ENCODE results near the gene BAZ2B.

Gene BAZ2B

GRCh38 chr2:159531475-159531874 is 84.9 kb downstream of the BAZ2B start:
- DNase-seq = no peak

GRCh38 chr2:159526433-159526832 is 89.9 kb downstream of the BAZ2B start:
- no peak for DNase-seq

- no peak for DNase-seq
Observed at GRCh38 chr2:159525012-159525411, 91.3 kb downstream of the BAZ2B start.

DNA sequence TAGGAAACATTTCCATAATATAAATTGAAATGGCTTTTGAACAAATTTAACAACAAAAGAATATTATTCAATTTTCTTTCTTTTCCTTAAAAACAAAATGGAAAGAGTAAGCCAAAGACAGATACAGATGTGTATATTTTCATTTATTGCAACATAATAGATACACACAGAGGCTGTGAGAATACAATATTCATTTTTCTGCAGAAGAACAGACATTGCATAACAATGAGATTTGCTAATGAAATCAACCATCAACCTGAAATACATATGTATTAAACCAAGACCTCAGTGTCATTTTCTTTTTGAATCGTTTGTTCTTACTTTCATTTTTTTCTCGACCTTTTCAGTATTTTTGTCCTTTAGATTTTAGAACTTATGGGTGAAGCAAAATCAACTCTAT is 95.1 kb downstream of the BAZ2B start:
- no peak for DNase-seq

DNA sequence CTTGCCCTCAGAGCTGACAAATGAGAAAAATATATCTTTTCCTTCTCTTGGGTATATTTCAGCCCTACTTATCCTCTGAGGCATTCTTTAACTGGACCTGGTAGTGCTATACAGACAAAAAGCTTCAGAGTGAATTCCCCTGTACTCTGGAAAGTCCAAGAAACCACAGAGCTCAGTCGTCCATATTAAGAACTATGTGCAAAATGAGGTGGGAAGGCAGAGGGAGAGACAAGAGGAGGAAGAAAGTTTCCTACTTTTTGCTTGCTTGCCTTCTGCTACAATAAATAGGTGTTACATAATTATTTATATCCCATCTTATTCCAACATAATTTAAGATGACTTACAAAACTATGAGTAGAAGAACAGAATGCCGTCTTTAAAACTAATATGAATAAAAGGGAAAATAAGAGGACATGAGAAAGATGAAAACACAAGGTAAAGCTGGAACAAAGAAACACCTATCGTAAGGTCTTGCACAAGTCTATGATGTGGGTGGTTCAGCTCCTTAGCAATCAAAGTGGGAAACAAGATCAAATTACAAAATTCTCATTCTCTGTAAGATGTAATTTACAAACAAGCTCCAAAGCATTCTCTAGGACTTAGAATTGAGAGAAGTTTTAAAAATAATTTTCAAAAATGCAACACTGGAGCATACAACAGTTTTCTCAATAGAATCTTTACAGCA is 97.9 kb downstream of the BAZ2B start:
- no peak for DNase-seq

GRCh38 chr2:159516241-159516758 is 100.0 kb downstream of the BAZ2B start:
- peak; percentile 13 to 78 for DNase-seq

DNA sequence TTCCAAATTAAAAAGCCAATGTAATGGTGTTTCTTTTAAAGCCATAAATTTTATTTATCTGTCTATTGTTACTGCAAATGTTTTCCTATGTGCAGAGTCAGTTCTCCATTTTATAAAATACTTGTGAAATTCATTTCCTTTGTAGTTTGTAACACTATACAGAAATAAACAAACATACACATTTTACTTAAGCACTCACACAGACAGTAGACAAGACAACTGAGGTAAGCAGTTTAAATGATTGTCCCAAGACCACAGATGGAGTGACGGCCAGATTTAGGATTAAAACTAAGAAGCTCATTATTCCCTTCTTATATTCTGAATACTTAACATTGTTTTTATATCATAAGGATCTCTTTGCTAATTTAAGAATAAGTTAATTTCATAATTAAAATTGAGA is 100.9 kb downstream of the BAZ2B start:
- DNase-seq = no peak

DNA sequence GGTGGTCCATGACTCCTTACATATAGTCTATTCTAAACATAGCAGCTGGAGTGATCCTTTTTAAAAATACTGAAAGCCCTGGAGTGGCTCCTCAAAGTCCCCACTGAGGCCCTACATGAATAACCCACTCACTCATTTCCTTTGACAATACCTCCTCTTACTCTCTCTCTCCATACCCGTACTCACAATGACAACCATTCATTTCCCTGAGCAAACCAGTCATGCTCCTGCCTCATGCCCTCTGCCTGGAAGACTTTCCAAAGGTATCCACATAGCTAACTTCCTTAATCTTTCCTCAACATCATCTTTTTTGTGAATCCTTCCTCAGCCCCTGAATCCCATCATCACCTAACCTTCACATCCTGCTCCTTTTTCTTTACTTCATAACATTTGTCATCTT is 102.6 kb downstream of the BAZ2B start:
- DNase-seq = no peak

GRCh38 chr2:159508140-159508539 is 108.2 kb downstream of the BAZ2B start:
- no peak for DNase-seq

- peak in 1 of 2 experiments; percentile 20 for DNase-seq
Observed at GRCh38 chr2:159506764-159507440, 109.4 kb downstream of the BAZ2B start.

GRCh38 chr2:159506202-159506601 is 110.1 kb downstream of the BAZ2B start:
- DNase-seq = no peak

DNA sequence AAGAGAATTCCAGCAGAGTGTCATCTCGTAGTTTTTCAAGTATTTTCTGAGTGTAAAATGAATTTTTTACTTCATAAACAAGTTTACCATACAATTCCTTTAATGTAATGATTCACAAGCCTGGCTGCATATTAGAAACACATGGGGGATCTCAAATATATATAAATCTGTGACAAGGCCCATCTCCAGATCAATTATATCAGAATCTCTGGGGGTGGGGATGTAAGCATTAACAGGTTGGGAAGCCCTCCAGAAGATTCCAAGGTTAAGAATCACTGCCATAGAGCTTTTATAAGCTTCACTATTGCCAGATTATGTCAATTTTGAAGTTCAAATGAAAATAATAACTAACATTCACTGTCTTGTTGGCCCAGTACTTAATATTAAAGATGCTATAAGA is 111.2 kb downstream of the BAZ2B start:
- no peak for DNase-seq

GRCh38 chr2:159501743-159502142 is 114.6 kb downstream of the BAZ2B start:
- no peak for DNase-seq

DNA sequence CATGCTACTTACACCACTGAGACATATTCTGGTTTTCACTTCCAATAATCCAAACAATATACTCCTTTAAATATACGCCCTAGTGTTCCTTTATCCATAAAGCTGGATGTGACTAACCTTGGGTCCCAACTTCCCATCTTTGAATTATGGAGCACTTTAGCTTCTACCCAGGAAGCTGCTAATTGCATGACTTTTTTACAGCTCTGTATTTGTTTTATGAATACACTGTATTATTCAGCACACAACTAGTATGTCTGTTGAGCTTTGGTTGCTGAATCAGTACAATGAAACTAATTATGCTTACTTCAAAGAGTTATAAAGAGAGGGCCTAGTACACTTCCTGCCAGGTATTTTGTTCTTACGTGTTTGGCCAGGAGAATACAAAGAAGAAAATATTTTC is 118.5 kb downstream of the BAZ2B start:
- no peak for DNase-seq

- peak; percentile 75 to 77 for DNase-seq
Observed at GRCh38 chr2:159497256-159497655, 119.1 kb downstream of the BAZ2B start.

DNA sequence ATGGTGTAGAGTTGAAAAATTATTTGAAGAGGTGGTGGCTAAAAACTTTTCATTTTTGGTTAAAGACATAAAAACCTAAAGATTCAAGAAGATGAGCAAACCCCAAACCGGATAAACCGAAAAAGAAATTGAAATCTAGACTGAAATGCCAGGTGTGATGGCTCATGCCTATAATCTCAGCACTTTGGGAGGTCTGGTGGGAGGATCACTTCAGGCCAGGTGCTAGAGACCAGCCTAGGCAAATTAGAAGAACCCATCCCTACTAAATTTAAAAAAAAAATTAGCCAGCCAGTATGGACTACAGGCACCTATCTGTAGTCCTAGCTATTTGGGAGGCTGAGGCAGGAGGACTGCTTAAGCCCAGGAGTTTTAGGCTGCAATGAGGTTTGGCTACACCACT is 126.9 kb downstream of the BAZ2B start:
- DNase-seq = no peak

- no peak for DNase-seq
Observed at GRCh38 chr2:159484532-159484931, 131.8 kb downstream of the BAZ2B start.

- DNase-seq = no peak
Observed at GRCh38 chr2:159476329-159476728, 140.0 kb downstream of the BAZ2B start.

GRCh38 chr2:159475793-159476192 is 140.6 kb downstream of the BAZ2B start:
- no peak for DNase-seq

DNA sequence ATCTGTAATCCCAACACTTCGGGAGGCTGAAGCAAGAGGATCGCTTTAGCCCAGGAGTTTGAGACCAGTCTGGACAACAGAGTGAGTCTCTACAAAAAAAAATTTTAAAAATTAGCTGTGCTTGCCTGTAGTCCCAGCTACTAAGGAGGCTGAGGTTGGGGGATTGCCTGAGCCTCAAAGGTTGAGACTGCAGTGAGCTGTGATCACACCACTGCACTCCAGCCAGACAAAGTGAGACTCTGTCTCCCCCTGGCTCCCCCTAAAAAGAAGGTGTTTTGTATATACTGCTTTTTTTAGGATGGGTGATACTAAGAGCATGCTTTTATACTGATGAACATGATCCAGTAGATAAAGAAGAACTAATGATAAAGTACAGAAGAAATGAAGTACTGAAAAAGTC is 145.0 kb downstream of the BAZ2B start:
- DNase-seq = no peak

DNA sequence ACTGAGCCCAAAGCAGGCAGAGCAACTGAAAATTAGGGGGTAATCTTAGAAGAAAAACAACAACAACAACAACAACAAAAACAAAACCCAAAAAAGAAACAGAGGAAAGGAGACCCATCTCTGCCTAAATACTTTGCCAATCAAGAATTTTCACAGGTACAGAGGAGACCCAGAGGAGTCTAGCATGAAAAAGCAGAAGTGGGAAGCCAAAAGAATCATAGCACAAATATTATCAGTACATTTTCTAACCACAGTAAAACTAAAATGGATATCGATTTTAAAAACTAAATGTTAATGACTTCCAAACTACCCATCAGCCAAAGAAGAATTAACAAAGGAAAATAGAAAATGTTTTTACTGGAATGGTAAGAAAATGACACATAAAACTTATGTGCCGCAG is 148.1 kb downstream of the BAZ2B start:
- DNase-seq = no peak

GRCh38 chr2:159462961-159463360 is 153.4 kb downstream of the BAZ2B start:
- no peak for DNase-seq

DNA sequence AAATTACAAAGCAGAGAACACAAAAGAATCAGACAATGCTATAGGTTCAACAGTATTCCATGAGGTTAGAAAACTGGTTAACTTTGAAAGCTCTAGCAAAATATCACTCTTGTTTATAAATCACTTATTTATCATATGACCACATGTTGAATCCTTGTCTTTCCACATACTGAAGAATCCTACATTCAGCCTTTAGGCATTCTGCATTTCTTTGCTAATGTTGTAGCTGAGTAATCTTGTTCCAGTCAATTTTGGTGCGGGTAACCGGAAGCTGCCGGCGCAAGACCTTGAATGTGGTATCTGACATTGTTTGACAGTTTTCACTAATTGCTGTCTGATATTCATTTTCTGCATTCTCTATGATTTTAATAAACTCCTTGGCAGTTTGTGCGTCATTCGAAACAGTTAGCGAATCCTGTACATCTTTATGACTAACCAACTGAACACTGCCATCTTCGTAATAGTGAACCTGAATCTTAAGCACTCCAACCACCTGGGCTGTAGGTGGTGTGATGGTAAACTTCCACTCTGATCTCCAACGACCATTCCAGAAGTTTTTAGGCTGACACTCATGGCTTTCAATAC is 154.1 kb downstream of the BAZ2B start:
- no peak for DNase-seq

DNA sequence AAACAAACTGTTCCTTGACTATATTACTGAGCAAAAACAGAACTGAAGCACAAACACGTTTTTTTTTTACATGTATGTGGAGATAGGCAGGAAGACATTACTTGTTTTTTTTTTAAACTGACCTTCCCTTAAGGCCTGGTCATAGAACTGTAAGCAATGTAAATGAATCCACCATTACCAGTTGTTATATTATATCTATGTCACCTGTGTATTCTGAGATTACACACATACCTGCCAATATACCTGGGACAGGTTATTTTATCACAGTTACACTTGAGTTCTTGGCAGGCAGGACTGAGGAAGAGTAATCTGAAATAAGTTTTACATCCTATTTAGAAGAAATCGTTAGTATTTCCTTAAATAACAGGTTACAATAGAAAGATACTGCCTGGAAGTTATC is 155.3 kb downstream of the BAZ2B start:
- DNase-seq = no peak
